HG03457 (cell line): ENCODE results near the gene ZNF362.

Experiments used
- ATAC-seq: cut with Tn5 transposase; IDR thresholded peaks from one replicate; pipeline ENCODE4 v1.9.1; 2021; ENCODE audit warnings: moderate number of reproducible peaks; ENCODE audit not compliant: unreplicated experiment

The ZNF362 gene

DNA sequence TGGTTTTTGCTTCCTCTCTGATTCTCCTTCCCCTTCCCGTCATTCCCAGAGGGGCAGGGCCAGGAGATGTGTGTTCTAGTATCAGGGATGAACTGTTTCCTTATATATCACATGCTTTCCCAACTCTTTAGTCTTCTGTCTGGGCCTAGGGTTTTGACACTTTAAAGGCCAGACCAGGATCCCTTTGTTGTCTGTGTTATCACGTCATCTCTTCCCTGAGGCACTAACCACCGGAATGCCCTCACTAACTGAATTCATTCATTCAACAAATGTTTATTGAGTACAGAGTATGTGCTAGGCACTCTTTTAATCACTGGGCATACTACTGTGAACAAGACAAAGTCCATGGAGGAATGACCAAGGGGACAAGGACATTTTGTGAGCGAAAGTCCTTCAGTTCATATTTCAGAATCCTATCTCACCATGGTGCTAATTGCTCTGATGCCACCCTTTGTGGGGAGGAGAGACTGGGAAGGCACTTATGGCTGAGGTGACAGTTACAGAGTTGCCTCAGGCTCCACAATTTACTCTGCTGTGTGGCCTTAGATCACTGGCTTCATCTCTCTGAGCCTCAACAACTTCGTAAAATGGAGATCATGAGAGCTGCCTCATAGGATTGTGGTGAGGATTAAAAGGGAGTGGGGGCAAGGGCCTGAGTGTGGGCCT, 12.0 kb upstream of the ZNF362 start:
- no peak for ATAC-seq

DNA sequence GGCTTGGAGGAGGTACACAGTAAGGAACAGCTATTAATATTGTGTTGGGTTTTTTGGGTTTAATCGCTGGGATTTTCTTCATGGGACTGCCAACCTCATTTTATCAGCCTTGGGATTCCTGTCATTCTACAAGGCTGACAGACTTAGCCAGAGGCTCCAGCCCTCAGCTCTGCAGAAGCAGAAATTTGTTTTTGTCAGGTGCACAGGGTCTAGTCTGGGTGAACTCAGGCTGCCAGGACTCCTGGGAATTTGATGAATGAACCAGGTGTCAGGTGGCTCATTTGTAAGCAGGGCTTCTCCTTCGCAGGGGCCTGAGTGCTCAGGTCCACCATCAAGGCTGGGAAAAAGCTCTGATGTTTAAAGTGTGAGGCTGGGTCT, 11.5 kb upstream of the ZNF362 start:
- no peak for ATAC-seq

DNA sequence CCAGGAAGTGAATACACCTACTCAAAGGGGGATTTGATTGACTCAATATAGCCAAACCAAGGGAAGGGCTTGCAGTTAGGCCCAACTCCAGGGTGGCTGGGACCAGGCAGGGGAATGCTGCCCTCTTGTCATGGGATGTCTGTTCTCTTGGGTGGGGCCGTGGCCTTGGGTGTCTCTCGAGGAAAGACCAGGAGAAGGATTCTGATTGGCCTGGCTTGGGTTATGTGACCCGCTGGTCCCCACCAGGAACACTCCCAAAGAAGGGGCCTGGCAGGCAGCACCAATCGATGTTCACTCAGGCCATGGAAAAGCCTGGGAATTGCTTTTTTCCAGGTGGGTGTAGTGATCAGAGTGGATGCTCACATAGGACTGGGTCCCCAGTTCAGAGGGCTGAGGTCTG, 10.1 kb upstream of the ZNF362 start:
- ATAC-seq: no peak

DNA sequence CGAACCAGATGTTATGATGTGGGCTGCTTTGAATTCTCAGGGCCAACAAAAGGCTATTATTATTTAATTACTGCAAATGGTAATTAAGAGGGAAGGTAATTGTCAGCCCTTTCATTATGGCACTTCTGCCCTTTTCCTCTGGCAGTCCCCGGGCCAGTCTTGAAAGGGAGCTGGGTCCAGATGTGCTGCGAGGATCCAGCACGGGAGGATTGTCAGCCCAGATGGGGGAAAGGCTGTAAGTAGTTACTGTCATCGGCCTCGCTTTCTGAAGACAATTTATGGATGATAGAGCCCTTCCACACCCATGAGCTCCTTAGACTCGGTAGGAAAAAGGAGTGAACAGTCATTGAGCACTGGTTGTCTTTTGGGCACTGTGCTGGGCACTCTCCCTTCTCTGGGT, 8.7 kb upstream of the ZNF362 start:
- ATAC-seq: no peak

DNA sequence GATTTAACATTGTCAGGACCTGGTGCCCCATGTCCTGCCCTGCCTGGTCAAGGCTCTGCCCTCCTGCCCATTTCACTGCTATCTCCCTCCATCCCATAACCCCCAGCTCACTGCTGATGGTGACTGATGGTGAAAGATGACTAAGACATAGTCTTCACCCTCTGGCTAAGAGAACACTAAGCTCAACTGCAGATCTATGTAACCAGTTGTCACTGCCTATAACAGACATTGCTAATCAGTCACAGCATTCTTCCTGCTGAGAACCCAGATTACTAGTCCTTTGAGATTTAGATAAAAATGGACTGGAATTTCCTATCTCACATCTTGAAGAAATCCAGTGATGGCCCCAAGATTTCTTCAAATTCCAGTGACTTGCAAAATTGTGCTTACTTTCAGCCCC, 8.0 kb upstream of the ZNF362 start:
- ATAC-seq: no peak

DNA sequence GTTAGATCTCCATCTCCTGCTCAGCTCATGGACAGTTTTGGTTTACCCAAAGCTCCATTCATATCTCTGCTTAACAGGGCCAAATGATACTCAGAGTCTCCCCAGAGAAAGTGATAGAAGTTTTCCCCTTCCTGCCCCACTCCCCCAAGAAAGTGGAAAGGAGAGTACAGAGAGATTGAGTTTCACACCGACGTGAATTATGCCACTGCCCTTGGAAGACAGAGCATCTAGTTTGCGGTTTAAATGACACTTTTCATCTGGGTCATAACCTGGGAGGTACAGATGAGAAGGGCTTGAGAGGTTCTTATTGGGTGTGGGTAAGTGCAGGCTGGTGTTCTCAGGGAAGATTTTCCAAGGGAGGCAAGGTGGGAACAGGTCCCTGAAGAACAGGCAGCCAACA, 6.9 kb upstream of the ZNF362 start:
- ATAC-seq: no peak

DNA sequence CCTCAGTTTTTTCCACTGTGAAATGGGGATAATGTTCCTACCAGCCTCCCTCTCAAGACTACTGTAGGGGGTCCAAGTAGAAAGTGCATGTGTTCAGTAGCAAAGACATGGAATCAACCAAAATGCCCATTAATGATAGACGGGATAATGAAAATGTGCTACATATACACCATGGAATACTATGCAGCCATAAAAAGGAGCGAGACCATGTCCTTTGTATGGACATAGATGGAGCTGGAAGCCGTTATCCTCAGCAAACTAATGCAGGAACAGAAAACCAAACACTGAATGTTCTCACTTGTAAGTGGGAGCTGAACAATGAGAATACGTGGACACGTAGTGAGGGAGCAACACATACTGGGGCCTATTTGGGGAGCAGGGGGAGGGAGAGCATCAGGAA, 6.1 kb upstream of the ZNF362 start:
- no peak for ATAC-seq

DNA sequence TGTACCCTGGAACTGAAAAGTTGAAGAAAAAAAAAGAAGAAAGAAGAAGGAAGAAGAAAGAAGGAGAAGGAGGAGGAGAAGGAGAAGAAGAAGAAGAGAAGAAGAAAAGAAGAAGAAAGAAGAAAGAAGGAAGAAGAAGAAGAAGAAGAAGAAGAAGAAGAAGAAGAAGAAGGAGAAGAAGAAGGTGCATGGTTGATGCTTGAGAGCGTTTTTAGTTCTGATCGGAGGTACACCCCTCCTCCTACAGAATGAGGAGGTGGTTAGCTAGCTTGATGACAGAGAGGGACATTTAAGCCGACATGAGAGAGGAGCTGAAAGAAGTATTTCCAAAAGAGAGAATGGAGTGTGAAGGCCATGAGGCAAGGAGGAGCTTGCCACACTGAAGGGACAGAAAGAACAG, 5.6 kb upstream of the ZNF362 start:
- ATAC-seq: no peak

DNA sequence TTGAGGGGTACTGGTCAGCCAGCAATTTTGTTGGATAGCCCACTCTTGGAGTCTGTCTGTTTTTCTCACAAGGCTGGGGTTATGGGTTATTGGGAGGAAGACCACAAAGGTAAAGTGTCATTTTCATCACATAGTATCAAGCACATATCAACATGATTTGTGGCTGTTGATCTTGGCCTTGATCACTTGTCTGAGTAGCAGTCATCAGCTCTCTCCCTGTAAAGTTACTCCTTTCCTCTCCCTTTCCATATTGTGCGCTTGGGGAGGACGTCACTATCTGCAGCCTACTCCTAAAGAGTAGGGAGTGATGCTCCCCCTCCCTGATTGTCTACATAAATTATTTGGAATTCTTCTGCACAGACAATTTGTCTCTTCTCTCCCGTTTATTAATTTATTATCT, 1.8 kb upstream of the ZNF362 start:
- no peak for ATAC-seq

DNA sequence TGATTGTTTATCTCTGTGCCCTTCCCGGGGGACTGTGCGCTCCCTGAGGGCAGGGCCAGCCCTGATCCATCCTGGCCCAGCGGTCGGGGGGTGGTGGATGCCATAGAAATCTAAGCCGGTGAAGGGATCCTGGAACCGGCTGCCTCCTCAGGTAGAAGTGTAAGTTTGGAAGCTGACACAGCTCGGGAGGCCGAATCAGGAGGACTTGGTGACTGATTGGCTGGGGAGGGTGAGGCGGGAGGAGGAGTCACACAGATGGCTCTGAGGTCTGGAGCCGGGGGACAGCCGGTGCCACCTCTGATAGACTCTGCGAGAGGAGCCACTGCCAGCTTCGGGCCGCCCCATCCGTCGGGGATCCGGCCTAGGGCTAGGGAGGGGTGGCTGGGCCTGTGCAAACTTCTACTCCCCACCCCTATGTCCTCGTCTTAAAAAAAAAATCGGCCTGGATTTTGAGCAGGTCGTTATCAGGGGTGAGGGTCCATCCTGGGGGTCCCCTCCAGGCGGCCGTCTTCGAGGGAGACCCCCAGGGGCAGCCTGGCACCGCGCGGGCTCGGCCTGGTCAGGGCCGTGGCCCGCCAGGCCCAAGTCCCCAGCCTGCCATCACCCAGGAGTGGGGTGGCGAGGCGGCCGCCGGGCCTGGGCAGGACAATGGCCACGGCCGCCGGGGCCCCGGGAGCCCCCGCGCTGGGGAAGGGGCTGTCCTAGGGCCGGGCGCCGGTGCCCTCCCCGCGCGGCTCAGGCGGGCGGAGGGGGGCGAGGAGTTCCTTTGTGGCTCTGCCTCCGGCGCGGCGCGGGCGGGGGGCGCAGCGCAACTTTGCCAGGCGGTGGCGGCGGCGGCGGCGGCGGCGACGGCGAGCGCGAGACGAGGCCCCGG, 708 bp upstream of the ZNF362 start:
- no peak for ATAC-seq

DNA sequence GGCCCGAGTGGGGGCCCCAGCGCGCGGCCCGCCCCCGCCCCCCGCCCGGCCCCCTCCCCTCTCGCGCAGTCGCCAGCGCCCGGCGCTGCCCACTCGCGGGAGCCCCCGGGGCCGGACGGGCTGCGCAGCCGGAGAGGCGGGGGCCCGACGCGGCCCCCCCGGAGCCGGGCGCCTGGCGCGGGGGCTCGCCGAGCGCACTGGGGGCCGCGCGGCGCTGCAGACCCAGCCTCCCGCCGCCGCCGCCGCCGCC, 146 bp upstream of the ZNF362 start:
- ATAC-seq: no peak

DNA sequence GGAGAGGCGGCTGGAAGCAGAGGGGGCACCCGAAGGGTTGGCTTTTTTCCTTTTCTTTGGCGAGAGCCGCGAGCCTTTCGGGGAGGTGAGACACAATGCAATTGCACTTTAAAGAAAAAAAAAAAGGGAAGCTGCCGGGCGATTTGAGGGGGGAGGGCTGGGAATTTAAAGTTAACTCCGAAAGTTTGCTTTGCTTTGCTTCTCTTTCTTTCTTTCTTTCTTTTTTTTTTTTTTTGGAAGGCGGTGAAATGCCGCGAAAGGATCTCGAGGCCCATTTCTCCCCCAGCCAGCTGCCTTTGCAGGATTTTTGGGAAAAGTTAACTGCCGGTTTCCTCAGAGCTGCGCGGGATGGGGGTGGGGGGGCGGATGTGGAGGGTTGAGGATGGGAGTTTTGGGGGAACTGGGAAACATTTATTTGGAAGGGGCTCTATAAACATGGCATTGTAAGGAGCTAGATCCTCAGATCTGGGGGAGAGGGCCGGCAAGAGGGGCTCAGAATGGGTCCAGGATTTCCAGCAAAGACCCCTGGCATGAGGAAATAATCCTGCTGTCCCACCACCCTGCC, 997 bp downstream of the ZNF362 start:
- no peak for ATAC-seq

DNA sequence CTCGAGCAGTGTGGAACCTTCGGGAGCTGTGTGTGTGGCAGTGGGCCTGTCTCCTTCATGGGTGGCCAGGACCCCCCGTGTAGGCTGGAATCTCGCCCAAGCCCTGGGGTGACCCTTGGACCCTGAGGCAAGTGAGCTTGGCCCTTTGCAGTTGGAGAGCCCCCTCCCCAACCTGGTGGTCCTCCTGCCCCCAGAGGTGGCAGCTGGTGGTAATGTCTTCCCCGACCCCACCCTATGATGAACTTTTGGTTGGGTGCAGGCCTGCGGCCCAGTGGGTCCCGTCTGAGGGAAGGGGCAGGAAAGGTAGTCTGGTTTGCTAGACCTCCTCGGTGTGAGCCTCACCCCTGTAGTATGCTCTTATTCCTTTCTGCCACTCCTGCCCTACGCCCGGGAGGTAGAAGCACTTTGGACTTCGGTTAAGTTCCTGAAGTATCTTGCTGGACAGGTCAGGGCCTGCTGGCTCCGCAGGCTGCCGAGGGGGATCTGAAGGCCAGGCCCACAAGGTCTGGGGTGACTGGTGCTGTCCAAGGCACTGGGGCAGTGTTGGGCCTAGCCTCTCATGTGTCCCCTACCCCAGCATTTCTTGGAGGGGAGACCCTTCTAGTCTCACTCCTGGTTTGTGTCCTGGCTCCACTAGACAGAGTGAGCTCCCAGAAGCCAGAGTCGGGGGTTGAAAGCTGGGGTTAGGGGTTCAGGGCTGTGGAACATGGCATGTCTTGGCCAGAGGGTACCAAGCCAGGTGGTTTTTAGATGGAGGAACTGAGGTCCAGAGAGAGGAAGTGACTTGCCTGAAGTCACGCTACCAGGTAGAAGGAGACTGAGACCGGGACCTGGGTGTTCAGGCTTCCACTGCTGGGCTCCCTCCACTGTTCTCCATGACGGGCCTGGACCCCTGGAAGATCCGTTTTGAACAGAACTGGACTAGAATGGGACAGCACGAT, 1.8 kb downstream of the ZNF362 start:
- no peak for ATAC-seq

DNA sequence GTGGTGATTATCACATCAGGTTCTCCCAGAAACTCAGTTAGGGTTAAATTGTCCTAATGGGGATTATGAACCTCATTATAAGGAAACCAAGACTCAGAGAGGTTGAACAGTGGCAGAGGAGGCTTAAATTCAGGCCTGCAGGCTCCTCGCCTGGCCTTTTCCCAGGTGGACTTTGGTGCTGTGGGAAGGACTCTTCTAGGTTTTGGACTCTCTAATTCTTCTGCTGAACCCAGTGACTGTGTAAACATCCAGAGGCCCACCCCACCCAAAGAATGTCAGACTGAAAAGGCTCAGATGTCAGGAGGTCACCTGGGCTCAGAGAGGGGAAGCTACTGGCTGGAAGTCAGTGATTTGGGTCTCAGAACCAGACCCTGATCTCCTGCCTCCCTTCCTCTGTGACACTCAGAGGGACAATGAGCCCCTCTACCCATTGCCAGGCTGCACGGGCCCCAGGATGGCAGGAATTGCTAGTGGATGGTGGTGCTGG, 2.5 kb downstream of the ZNF362 start:
- no peak for ATAC-seq

DNA sequence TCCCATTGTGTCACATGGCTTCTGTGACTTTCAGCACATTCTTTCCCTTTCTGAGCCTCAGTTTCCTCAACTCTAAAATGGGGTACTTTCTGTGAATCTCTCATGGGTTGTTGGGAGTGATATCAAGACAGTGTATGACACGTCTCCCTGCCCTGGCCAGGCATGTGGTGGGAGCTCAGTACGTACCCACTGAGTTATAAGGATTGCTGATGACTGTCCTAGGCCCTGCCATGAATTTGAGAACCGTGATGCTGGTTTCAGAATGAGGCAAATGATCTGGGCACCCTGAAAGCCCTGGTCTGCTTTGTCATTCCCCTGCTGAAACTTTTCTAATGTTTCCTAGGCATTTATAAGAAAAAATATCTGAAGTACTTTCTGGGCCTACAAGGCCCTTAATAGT, 3.6 kb downstream of the ZNF362 start:
- ATAC-seq: no peak

DNA sequence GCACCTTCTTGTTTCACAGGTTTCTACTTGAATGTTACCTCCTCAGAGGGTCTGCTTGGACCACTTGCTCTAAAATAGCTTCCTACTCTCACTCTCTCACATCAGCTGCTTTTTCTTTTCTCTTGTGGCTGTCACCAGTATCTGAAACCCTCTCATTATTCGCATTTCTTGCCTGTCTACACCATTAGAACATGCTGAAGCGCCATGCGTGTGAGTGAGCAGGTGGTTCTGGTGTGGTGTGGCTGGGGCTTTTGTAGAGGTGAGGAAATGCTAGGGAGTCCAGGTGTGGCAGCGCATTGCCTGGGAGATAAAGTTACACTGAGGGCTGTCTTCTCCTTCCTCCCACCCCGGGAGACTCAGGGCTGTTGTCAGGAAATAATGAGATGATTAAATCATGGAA, 4.1 kb downstream of the ZNF362 start:
- no peak for ATAC-seq

DNA sequence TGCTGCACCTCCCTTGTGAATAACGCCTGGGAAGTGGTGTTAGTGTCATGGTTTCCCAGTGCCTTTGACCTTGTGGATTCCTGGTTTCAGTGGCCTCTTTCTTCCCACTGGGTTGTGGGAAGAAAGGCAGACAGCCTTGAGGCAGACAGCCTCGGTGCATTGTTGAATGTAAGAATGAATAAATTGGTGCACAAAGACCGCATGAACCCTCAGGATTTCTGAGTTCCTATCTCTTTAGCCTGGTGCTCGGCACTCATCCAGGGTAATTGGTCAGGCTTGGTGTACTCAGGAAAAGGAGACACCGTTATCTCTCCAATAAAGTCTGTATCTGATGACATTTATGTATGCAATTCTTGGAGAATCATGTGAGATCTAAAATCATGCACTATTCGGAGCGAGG, 5.1 kb downstream of the ZNF362 start:
- ATAC-seq: no peak

DNA sequence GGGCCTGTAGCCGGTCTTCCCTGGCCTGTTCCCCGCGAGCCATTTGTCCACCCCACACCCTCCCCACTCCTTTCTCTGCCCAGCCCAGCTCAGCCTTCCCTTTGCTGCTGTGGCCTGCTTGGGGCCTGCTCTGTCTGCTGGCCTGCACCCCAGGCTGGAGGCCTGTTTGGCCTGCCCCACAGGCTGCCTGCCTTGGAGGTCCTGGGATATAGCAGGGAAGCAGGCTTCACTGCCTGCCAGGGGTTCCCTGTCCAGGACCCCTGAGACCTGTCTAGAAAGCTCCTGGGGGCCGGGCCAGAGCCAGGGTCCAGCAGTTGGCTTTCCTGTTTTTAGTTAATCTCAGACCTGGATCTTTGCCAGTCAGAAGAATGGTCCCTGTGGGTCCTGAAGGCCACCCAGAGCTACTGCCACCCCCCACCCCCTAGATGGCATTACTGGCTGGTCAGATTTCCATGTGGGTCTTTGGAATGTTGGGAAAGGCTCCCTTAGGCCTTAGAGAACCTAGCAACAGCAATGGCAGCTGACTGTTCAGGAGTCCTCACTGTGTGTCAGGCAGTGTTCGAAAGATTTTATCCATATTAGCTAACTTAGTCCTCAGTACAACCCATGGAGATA, 7.7 kb downstream of the ZNF362 start:
- no peak for ATAC-seq

DNA sequence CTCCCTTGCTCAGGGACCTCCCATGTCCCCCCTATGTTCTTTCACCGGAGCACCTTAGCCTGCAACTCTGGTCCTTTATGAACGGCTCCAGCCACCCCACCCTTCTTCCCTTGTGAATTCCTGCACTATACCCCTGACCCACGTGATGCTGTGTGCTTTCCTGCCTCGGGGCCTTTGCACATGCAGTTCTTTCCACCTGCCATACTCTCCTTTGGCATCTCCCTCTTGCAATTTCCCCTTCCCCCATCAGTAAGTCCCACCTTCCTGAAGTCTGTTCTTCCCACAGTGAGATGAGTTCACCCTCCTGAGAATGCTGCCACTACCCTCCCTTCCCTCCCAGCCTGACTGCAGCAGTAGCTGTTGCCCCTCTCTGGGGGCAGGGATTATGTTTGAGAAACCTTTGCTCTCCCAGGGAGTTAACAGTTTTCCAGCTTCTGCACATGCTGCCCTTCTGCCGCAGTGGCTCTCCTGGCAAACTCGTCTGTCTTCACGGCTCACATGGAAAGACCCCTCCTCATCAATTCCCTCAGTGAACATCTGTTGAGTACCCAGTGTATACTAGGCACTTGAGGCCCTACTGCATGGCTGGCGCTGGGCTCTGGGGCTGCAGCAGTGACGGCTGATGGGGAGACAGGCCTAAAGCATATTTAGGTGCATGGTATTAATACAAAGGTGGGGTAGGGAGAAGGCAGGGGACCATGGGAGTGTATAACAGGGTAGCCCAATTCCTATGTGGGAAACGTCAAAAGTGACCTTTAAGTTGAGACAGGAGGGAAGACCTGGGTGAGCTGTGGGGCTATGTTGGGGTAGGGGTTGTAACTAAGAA, 9.7 kb downstream of the ZNF362 start:
- ATAC-seq: no peak

DNA sequence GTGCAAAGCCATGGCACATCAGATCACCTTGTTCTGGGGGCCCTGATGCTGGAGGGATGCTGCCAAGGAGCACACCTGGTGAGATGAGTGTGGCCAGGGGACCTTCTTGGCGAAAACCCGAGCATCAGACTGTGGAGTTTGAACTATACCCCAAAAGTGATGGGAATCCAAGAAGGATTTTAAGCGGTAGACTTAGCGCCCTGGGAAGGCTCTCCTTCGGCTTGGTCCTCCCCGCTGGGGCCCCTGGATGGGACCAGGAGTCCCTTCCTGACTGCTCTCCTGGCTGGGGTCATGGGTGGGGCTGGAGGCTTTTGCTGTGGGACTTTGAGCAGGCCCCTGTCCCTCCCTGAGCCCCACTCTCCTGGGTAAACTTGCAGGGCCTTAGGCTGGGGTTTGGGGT, 10.5 kb downstream of the ZNF362 start:
- no peak for ATAC-seq
